HFFc6 (cell line): Measurements from ENCODE around the gene GPC6. TPM values are rescaled to one million over a fixed set of nuclear protein-coding genes. Genes with fewer than 3 reads are reported as not detected.

Experiments used
- DNase-seq: peaks from one replicate; pipeline ENCODE4 v3.0.0-alpha.2; 2018
- H3K27ac Mint-ChIP-seq: 2 replicates; pipeline ENCODE4 v1.8.0; 2020; ENCODE audit warnings: mild to moderate bottlenecking, mixed read lengths
- H3K27me3 Mint-ChIP-seq: 2 replicates; pipeline ENCODE4 v1.8.0; 2021; ENCODE audit warnings: mild to moderate bottlenecking, moderate library complexity, mixed read lengths; ENCODE audit not compliant: insufficient read depth
- H3K36me3 Mint-ChIP-seq: 2 replicates; pipeline ENCODE4 v1.8.0; 2021; ENCODE audit warnings: low read depth, mixed read lengths
- H3K4me1 Mint-ChIP-seq: 2 replicates; pipeline ENCODE4 v1.8.0; 2020; ENCODE audit warnings: low read depth, mixed read lengths
- H3K4me3 Mint-ChIP-seq: 2 replicates; pipeline ENCODE4 v1.8.0; 2020; ENCODE audit warnings: mild to moderate bottlenecking, moderate library complexity, mixed read lengths
- H3K9me3 Mint-ChIP-seq: 2 replicates; pipeline ENCODE4 v1.8.0; 2020; ENCODE audit warnings: mild to moderate bottlenecking, mixed read lengths
- total RNA-seq, 6 experiments: library from RNA; stranded (reverse); fragmentation: NEBNext Ultra II Directional; extraction: Animal tissue kit (Norgen Biotek cat#: 25700); gene quantifications; 2 replicates in 1 of 6; 3 replicates in 5 of 6; pipeline ENCODE4 v1.2.3, GENCODE V29; 2021
- TF ChIP-seq, protein P1 (sequence below): fragments of 200-600 bp; sonication (generic); IDR thresholded peaks from 2 replicates; pipeline ENCODE4 v1.5.0; 2021; ENCODE audit warnings: antibody characterized with exemption, mild to moderate bottlenecking

Gene GPC6
- total RNA-seq, 6 experiments from 2014 or later: 3.0 to 5.3 (median 4.4) TPM

GRCh38 chr13:93872786-93873347 is 646.3 kb downstream of the GPC6 start:
- Mint-ChIP-seq H3K27ac (no peak overlapping the region), H3K9me3 (no peaks in the 10 kb centered on the region), H3K4me3 (no peak overlapping the region), H3K4me1 (peaks cover 12% of the 10 kb centered on the region), H3K36me3 (peaks cover 8% of the 10 kb centered on the region; the same call in 1 of the 2 replicates), H3K27me3 (no peaks in the 10 kb centered on the region)
- DNase-seq: no peak
- TF ChIP-seq, protein P1, sequence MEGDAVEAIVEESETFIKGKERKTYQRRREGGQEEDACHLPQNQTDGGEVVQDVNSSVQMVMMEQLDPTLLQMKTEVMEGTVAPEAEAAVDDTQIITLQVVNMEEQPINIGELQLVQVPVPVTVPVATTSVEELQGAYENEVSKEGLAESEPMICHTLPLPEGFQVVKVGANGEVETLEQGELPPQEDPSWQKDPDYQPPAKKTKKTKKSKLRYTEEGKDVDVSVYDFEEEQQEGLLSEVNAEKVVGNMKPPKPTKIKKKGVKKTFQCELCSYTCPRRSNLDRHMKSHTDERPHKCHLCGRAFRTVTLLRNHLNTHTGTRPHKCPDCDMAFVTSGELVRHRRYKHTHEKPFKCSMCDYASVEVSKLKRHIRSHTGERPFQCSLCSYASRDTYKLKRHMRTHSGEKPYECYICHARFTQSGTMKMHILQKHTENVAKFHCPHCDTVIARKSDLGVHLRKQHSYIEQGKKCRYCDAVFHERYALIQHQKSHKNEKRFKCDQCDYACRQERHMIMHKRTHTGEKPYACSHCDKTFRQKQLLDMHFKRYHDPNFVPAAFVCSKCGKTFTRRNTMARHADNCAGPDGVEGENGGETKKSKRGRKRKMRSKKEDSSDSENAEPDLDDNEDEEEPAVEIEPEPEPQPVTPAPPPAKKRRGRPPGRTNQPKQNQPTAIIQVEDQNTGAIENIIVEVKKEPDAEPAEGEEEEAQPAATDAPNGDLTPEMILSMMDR: no peak

- Mint-ChIP-seq H3K36me3 (peaks cover 11% of the 10 kb centered on the region), H3K27ac (no peak overlapping the region; the same call in 1 of the 2 replicates), H3K4me1 (peaks cover 9% of the 10 kb centered on the region), H3K27me3 (no peaks in the 10 kb centered on the region; the same call in 1 of the 2 replicates), H3K4me3 (peak overlapping the region; percentile 9; the same call in 1 of the 2 replicates), H3K9me3 (peaks cover 5% of the 10 kb centered on the region)
- TF ChIP-seq, protein P1: no peak
- DNase-seq: peak; percentile 57
Observed at GRCh38 chr13:93875547-93875946, 648.9 kb downstream of the GPC6 start.

GRCh38 chr13:93876236-93876635 is 649.6 kb downstream of the GPC6 start:
- Mint-ChIP-seq H3K9me3 (peaks cover 5% of the 10 kb centered on the region), H3K36me3 (peaks cover 11% of the 10 kb centered on the region), H3K27me3 (no peaks in the 10 kb centered on the region; the same call in 1 of the 2 replicates), H3K4me3 (no peak overlapping the region), H3K4me1 (peaks cover 14% of the 10 kb centered on the region), H3K27ac (no peak overlapping the region)
- TF ChIP-seq, protein P1: no peak
- no peak for DNase-seq

DNA sequence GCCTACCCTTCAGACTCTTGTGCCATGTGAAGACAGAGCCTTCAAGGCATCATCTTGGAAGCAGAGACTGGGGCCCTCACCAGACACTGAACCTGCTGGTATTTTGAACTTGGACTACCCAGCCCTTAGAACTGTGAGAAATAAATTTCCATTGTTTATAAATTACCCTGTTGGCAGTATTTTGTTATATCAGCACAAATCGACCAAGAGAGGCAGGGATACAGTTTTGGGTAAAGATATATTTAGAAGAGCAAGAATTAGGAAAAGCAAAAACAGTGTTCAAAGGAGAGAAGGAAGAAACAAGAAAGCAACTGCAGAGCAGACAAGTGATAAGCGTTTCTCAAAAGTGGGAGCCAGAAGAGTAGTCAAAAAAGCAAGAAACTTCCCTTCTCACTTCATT is 652.1 kb downstream of the GPC6 start:
- H3K36me3 Mint-ChIP-seq: peaks cover 11% of the 10 kb centered on the region
- H3K9me3 Mint-ChIP-seq: peaks cover 5% of the 10 kb centered on the region
- no peaks in the 10 kb centered on the region; the same call in 1 of the 2 replicates for H3K27me3 Mint-ChIP-seq
- TF ChIP-seq, protein P1: no peak
- no peak overlapping the region for H3K27ac Mint-ChIP-seq
- DNase-seq: no peak
- peaks cover 29% of the 10 kb centered on the region for H3K4me1 Mint-ChIP-seq
- no peak overlapping the region for H3K4me3 Mint-ChIP-seq

DNA sequence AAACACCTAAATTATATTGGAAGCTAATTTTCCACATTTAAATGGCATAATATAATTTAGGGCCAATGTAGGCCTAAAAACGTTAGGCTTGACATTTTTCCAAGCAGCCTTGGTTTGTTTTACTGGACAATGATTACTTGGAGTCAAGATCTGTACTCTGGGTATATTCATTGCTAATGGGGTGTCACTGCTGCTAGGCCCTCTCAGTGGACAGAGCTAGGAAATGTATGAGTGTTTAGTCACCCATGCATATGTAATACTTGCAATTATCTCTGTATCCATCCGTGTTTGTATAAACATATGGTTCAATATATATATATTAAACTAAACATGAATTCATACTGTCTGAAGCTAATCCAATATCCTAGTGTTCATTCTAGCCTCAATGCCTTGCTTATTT is 654.8 kb downstream of the GPC6 start:
- Mint-ChIP-seq H3K36me3 (peaks cover 11% of the 10 kb centered on the region), H3K9me3 (peaks cover 5% of the 10 kb centered on the region), H3K27me3 (no peaks in the 10 kb centered on the region; the same call in 1 of the 2 replicates), H3K4me1 (peaks cover 20% of the 10 kb centered on the region), H3K27ac (peak overlapping the region; percentile 70), H3K4me3 (0 out of 2 replicates have a peak overlapping the region, but pooled peaks have one; percentile 41)
- DNase-seq: peak; percentile 37
- TF ChIP-seq, protein P1: no peak
